ENCODE measurements around the gene KRT77.

The KRT77 gene

GRCh38 chr12:52691841-52692150 lies 11.5 kb downstream of the KRT77 start:
- no peak for DNase-seq (ENCODE audit: low read depth)

GRCh38 chr12:52691076-52691840 lies 12.1 kb downstream of the KRT77 start:
- DNase-seq (ENCODE audit: low read depth) = no peak

- no peak for DNase-seq (ENCODE audit: low read depth)
These were observed 12.8 kb downstream of the KRT77 start for GRCh38 chr12:52690351-52691075.

DNA sequence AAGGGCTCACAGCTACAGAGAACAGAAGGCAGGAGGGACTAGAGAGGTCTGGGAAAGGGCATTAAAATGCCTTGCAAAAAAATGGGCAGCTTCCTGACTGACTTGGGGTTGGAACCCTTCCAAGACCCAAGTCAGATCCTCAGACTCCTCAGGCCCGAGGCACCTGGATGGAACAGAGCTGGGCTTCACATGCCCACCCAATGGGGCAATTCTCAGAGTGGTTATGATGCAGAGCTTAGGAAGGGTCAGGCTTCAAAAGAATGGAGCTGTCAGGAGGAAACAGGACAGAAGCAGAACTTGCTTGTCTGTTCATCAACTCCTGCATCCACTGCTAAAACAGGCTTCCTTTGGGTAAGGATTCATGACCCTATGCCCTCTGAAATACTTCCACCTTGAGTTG lies 13.4 kb downstream of the KRT77 start:
- no peak for DNase-seq (ENCODE audit: low read depth)

DNA sequence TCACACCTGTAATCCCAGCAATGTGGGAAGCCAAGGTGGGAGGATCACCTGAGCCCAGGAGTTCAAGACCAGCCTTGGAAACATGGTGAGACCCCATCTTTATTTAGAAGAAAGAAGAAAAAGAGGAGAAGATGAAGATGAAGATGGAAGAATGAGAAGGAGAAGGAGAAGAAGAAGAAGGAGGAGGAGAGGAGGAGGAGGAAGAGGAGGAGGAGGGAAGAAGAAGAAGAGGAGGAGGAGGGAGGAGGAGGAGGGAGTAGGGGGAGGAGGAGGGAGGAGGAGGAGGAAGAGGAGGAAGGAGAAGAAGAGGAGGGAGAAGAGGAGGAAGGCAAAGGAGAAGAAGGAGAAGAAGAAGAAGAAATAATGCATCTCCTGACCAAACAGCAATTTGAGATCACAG lies 14.1 kb downstream of the KRT77 start:
- DNase-seq (ENCODE audit: low read depth) = no peak

- no peak for DNase-seq (ENCODE audit: low read depth)
These were observed 14.8 kb downstream of the KRT77 start for GRCh38 chr12:52688481-52688880.

DNA sequence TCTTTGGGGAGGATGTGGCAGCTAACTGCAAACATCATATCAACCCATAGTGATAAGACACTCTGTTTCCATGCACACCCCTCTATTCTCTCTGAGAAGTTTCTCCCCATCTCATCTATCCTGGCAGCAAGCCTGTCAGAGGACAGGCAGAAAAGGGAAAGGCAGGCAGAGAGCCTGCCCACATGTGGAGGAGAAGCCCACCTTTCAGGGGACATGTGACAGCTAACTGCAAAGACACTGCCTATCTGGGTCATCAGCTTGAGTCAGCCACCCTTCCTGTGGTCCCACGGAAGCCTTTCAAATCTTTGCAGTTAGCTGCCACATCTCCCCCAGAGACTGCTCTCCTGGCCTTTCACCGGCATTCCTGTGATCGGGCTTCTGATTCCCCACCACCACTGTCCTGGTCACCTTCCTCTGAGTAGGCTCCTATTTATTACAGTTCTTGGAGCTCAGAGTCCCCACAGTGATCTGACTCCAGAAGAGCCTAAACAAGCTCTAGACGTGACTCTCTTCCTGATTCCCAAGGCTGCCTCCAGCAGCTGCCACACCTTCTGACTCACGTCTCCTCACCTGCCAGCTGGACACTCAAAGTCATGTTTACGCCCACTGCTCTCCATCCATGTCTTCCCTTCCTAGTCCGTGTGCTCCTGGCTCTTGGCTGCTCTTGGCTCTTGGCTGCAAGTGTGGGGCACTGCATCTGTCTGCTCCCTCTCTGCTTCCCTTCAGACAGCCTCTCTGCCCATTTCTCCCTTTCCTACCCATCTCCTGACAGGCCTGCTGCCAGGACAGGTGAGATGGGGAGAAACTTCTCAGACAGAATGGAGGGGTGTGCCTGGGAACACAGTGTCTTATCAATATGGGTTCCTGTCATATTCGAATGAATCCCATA lies 15.6 kb downstream of the KRT77 start:
- no peak for DNase-seq (ENCODE audit: low read depth)

GRCh38 chr12:52686756-52687487 lies 16.4 kb downstream of the KRT77 start:
- no peak for DNase-seq (ENCODE audit: low read depth)

DNA sequence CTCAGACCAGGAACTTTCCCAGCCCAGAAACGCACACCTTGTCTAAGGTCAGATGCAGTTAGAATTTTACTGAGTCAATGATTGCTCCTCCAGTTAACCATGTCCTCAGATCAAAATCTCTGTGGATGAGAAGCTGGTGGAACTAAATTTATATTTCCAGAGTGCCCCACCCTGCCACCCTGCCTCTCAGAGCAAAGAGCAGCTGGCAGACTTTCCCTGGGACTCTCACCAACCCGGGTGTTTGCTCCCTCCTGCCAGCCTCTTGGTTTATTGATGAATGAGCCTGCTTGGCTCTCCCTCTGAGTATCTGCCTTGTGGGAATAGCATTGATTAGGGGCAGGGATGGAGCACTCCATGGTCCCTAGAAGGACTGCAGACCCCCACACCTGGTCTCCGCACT lies 17.3 kb downstream of the KRT77 start:
- DNase-seq (ENCODE audit: low read depth) = no peak

GRCh38 chr12:52685406-52685890 lies 17.9 kb downstream of the KRT77 start:
- DNase-seq (ENCODE audit: low read depth) = no peak

DNA sequence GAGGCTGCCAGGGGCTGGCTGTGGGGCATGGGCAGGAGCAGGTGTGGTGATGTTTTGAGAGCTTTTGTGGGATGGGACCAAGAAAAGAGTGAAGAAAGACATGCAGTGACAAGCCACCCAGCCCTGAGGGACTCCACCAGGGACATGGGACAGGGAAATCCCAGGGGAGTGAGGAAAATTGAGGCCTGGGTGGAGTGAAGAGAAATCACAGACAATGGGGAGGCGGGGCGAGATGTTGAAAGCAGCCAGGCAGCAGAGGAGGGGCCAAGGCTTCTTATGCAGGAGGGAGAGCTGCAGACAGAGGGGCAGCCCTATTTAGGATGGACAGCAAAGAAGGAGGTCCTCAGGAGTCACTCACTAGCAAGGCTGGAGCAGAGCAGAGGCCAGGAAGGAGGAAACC lies 18.9 kb downstream of the KRT77 start:
- DNase-seq (ENCODE audit: low read depth) = no peak

DNA sequence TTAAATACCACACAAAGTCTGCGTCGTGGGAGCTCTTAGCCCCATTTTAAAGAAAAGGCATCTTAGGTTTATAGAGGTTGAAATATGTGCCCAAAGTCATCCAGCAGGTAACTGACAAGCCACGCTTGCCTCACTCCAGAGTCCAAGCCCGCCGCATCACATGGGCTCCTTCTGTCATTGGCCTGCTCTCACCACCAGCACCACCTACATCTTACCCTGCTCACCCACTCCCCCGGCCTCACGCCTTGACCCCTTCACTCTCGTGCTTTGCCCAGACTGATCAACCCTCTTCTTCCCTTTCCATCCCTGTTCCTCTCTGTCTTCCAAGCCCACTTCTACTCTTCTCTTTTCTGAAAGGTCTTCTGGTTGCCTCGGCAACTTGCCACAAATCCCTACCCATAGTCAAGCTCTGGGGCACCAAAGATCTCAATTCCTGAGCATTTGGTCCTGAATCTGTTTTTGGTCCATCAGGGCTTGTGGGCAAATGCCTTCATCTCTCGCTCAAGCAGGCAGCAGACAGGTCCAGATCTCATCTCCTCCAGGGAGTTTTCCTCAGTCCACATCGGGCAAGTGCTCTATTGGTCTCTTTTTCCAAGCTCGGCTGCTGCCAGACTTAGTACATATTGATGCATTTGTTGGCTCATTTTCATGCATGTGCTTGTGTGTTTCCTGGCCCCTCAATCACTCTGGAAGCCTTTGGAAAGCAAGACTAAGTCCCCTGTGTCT lies 19.6 kb downstream of the KRT77 start:
- DNase-seq (ENCODE audit: low read depth) = no peak

DNA sequence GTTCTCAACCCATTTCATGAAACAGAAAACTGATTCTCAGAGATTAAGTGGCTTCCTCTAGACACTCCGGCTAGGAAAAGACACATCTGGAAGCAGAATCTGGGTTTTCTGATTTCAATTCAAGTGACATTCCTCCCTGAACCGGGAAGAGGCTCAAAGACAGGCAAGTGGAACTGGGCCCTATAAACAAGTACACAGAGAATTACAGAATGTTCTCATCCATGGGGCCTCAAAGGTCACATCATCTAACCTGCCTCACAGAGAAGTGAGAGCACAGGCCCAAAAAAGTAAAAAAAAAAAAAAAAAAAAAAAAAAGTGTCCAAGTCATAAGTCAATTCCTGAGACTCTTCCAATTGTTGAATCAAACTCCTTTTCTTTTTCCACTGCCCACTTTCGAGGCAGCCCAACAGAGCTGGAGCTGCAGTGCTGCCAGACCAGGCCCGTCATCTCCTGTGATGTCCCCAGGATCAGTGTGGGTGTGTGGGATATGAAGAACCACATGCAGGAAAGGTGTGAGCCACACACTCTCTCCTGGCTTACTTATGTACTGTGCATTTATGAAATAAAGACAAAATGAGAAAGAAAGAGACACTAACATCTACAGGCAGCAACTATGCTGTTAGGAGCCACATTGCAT lies 20.3 kb downstream of the KRT77 start:
- no peak for DNase-seq (ENCODE audit: low read depth)

- DNase-seq (ENCODE audit: low read depth) = no peak
These were observed 21.0 kb downstream of the KRT77 start for GRCh38 chr12:52682381-52682660.

- no peak for DNase-seq (ENCODE audit: low read depth)
These were observed 21.6 kb downstream of the KRT77 start for GRCh38 chr12:52681526-52682380.

GRCh38 chr12:52680363-52680762 lies 23.0 kb downstream of the KRT77 start, which contains the start of gene KRT1:
KRT1 (minus strand) TSS chr12:52680407; CDS start chr12:52680348, 59 bp downstream.
- DNase-seq (ENCODE audit: low read depth) = no peak

DNA sequence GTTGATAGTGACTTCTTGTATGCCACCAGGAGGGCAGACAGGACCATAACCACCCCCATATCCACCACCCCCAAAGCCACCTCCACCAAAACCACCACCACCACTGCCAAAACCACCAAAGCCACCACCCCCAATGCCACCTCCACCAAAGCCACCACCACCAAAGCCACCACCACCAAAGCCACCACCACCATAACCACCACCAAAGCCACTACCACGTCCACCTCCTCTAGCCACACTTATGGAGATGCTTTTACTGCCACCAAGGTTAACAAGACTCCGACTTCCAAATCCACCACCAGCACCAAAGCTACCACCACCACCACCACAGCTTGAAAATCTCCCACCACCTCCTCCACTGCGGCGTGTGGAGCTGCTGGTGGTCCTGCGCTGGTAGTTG lies 23.4 kb downstream of the KRT77 start:
- DNase-seq (ENCODE audit: low read depth) = no peak

DNA sequence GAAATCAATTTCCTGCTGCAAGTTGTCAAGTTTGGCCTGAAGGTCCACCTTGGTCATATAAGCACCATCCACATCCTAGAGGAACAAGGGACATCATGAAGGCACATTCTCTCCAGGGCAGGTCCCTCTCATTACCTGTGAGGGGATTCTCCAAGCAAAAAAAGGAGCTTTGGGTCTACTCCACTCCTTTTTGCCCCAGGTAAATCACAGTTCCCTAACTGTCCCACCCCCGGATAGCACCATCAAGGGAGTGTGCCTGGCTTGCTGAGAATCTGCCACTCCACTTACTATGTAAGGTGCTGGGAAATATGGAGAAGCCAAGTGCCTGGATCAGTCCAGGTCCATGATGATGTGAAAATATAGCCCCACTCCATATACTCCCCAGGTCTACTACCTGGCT lies 25.7 kb downstream of the KRT77 start:
- no peak for DNase-seq (ENCODE audit: low read depth)

DNA sequence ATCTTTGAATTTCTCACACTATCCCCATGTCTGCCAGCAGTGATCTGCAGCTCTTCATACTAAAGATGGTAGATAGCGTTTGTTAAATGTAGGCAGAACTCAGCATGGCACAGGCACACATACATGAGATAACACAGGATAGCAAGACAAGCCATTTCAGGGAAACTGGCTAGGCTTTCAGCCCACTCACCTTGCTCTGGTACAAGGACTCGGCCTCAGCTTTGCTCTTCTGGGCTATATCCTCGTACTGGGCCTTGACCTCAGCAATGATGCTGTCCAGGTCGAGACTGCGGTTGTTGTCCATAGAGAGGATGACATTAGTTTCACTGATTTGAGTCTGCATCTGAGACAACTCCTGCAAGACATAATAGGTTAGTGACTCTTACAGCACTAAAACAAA lies 26.2 kb downstream of the KRT77 start:
- DNase-seq (ENCODE audit: low read depth) = no peak

GRCh38 chr12:52676163-52676562 lies 27.2 kb downstream of the KRT77 start:
- DNase-seq (ENCODE audit: low read depth) = no peak
